Colonic mucosa (tissue), 4 donors: ENCODE measurements around the gene PFDN1. TPM values are rescaled to one million over a fixed set of nuclear protein-coding genes. Genes with fewer than 3 reads are reported as not detected.

Experiments
- DNase-seq: peaks from one replicate; pipeline ENCODE4 v3.0.0-alpha.2; 2020
- H3K27ac ChIP-seq: fragments of 200-600 bp; one replicate; pipeline ENCODE4 v1.8.0; 2021
- H3K27me3 ChIP-seq: fragments of 200-600 bp; one replicate; pipeline ENCODE4 v1.8.0; 2021
- H3K36me3 ChIP-seq: fragments of 200-600 bp; one replicate; pipeline ENCODE4 v1.8.0; 2021
- H3K4me1 ChIP-seq: fragments of 200-600 bp; one replicate; pipeline ENCODE4 v1.8.0; 2021; ENCODE audit warnings: mild to moderate bottlenecking
- H3K4me3 ChIP-seq: fragments of 200-600 bp; one replicate; pipeline ENCODE4 v1.8.0; 2021
- H3K9ac ChIP-seq, 2 donors: one replicate each; pipeline ENCODE4 v1.7.0; 2013; ENCODE audit warnings: control low read depth in 2 of 2, low read depth in 2 of 2, low read length in 2 of 2
- H3K9me3 ChIP-seq: fragments of 200-600 bp; one replicate; pipeline ENCODE4 v1.8.0; 2021
- CTCF ChIP-seq: fragments of 200-600 bp; IDR thresholded peaks from one replicate; pipeline ENCODE4 v1.8.0; 2022; ENCODE audit warnings: antibody characterized with exemption, mild to moderate bottlenecking
- intact Hi-C: fragments of 100-400 bp; cut with DNase I; formaldehyde crosslinking; loops from one replicate; pipeline ENCODE4 v1.14.1; 2022
- total RNA-seq, 2 donors: library from RNA; stranded (reverse); fragmentation: NEBNext Ultra II Directional in 1 of 2; extraction: Animal tissue kit (Norgen Biotek cat#: 25700) in 1 of 2; gene quantifications; one replicate each; pipeline ENCODE4 v1.2.1, GENCODE V29; 2021
- donor health status: healthy.
- donor health status: DM: no; HTN: no; CAD: no.
- donor health status: DM: no; HTN: no; CAD: no.

Gene PFDN1
- total RNA-seq, 2 donors from 2014 or later, result 41.2 to 41.4 TPM

GRCh38 chr5:140312791-140313189 lies 9.9 kb upstream of the PFDN1 start:
- Histone ChIP-seq H3K4me1 (no peaks in the 10 kb centered on the region), H3K9me3 (no peaks in the 10 kb centered on the region), H3K27ac (peak overlapping the region; percentile 18), H3K27me3 (no peaks in the 10 kb centered on the region), H3K36me3 (no peaks in the 10 kb centered on the region), H3K9ac (no peak overlapping the region), H3K4me3 (no peak overlapping the region)
- intact Hi-C loops, result no loop called here
- no peak for DNase-seq
- TF ChIP-seq CTCF, result no peak

- Histone ChIP-seq H3K27me3 (no peaks in the 10 kb centered on the region), H3K4me1 (no peaks in the 10 kb centered on the region), H3K9me3 (no peaks in the 10 kb centered on the region), H3K27ac (peak overlapping the region; percentile 18), H3K4me3 (no peak overlapping the region), H3K9ac (peak overlapping the region in 1 of 2 donors; percentile 6), H3K36me3 (no peaks in the 10 kb centered on the region)
- no peak for TF ChIP-seq CTCF
- intact Hi-C loops, result no loop called here
- DNase-seq, result no peak
Measured at GRCh38 chr5:140312067-140312790, 9.3 kb upstream of the PFDN1 start.

GRCh38 chr5:140311011-140311467 lies 8.1 kb upstream of the PFDN1 start:
- peak; percentile 29 for DNase-seq
- TF ChIP-seq CTCF, result no peak
- Histone ChIP-seq H3K4me1 (no peaks in the 10 kb centered on the region), H3K9ac (no peak overlapping the region), H3K27me3 (no peaks in the 10 kb centered on the region), H3K27ac (peak overlapping the region; percentile 54), H3K4me3 (no peak overlapping the region), H3K9me3 (no peaks in the 10 kb centered on the region), H3K36me3 (no peaks in the 10 kb centered on the region)
- intact Hi-C loops, result no loop called here

GRCh38 chr5:140310434-140310833 lies 7.5 kb upstream of the PFDN1 start:
- Histone ChIP-seq H3K36me3 (no peaks in the 10 kb centered on the region), H3K9ac (no peak overlapping the region), H3K27ac (peak overlapping the region; percentile 54), H3K4me1 (no peaks in the 10 kb centered on the region), H3K4me3 (no peak overlapping the region), H3K27me3 (no peaks in the 10 kb centered on the region), H3K9me3 (no peaks in the 10 kb centered on the region)
- no peak for DNase-seq
- no peak for TF ChIP-seq CTCF
- intact Hi-C loops, result no loop called here

- Histone ChIP-seq H3K36me3 (no peaks in the 10 kb centered on the region), H3K27ac (no peak overlapping the region), H3K9me3 (no peaks in the 10 kb centered on the region), H3K27me3 (no peaks in the 10 kb centered on the region), H3K9ac (no peak overlapping the region), H3K4me1 (no peaks in the 10 kb centered on the region), H3K4me3 (no peak overlapping the region)
- no peak for DNase-seq
- intact Hi-C loops, result no loop called here
- no peak for TF ChIP-seq CTCF
Measured at GRCh38 chr5:140309706-140310249, 6.9 kb upstream of the PFDN1 start.
